ENCODE measurements around the gene ANP32B. TPM values are rescaled to one million over a fixed set of nuclear protein-coding genes. Genes with fewer than 3 reads are reported as not detected.
A peak's percentile ranks its signal among the peaks of the same experiment; 100 is the strongest.
"Not testable (repeated sequence)": the region's sequence is repeated elsewhere in the genome, so short reads cannot be mapped to it uniquely, and the experiment has no call there.

The ANP32B gene
- total RNA-seq, 1 donor from 2014 or later = 19.6 TPM

GRCh38 chr9:97975376-97975775 lies 7.8 kb upstream of the ANP32B start:
- no peak overlapping the region for H3K27ac Mint-ChIP-seq
- H3K4me2 ChIP-seq = no peak overlapping the region
- peaks cover 10% of the 10 kb centered on the region for H3K4me1 Mint-ChIP-seq
- H3K4me3 ChIP-seq = no peak overlapping the region
- TF ChIP-seq EZH2 (IDR thresholded peaks at IDR 0.05) = no peak
- no peak for TF ChIP-seq EZH2phosphoT487 (IDR thresholded peaks at IDR 0.05)
- TF ChIP-seq CTCF (IDR thresholded peaks at IDR 0.05) = no peak
- H3F3A ChIP-seq (ENCODE audit: low read depth) = no peaks in the 10 kb centered on the region
- no peaks in the 10 kb centered on the region for H3K9me3 ChIP-seq (ENCODE audit: low read depth)
- no peak overlapping the region for H2AFZ ChIP-seq (replicated peaks)
- H3K27ac ChIP-seq = no peak overlapping the region
- H4K20me1 ChIP-seq (ENCODE audit: low read depth) = no peaks in the 10 kb centered on the region
- H3K4me1 ChIP-seq = no peaks in the 10 kb centered on the region
- H3K27me3 Mint-ChIP-seq (ENCODE audit: insufficient read depth, low read depth) = peaks cover 8% of the 10 kb centered on the region
- no peaks in the 10 kb centered on the region for H3K36me3 Mint-ChIP-seq
- H3K79me2 ChIP-seq (ENCODE audit: low read depth) = no peaks in the 10 kb centered on the region
- DNase-seq (ENCODE audit: low spot score) = no peak
- H3K36me3 ChIP-seq = no peaks in the 10 kb centered on the region
- peaks cover 8% of the 10 kb centered on the region for H3K9me3 Mint-ChIP-seq
- peaks cover 100% of the 10 kb centered on the region for H3K27me3 ChIP-seq
- H3K9ac ChIP-seq = no peak overlapping the region
- H3K4me3 Mint-ChIP-seq = no peak overlapping the region

- peaks cover 100% of the 10 kb centered on the region for H3K27me3 ChIP-seq
- H3K4me1 ChIP-seq; H2AFZ ChIP-seq (replicated peaks); H3K4me3 ChIP-seq; H3K36me3 Mint-ChIP-seq; H3K4me2 ChIP-seq; H4K20me1 ChIP-seq (ENCODE audit: low read depth); H3K9me3 ChIP-seq (ENCODE audit: low read depth); DNase-seq (ENCODE audit: low spot score); H3F3A ChIP-seq (ENCODE audit: low read depth); H3K4me3 Mint-ChIP-seq; H3K79me2 ChIP-seq (ENCODE audit: low read depth); H3K27ac ChIP-seq; H3K9ac ChIP-seq; H3K27ac Mint-ChIP-seq; H3K36me3 ChIP-seq; H3K9me3 Mint-ChIP-seq: not testable (repeated sequence)
- peaks cover 10% of the 10 kb centered on the region for H3K27me3 Mint-ChIP-seq (ENCODE audit: insufficient read depth, low read depth)
- peaks cover 23% of the 10 kb centered on the region for H3K4me1 Mint-ChIP-seq
Measured at GRCh38 chr9:97976633-97977032, 6.5 kb upstream of the ANP32B start.

- Mint-ChIP-seq H3K9me3 (peaks cover 8% of the 10 kb centered on the region), H3K27ac (no peak overlapping the region), H3K4me1 (peaks cover 31% of the 10 kb centered on the region), H3K4me3 (no peak overlapping the region), H3K27me3 (ENCODE audit: insufficient read depth, low read depth) (peaks cover 11% of the 10 kb centered on the region), H3K36me3 (no peaks in the 10 kb centered on the region)
- no peak overlapping the region for H2AFZ ChIP-seq (replicated peaks)
- peaks cover 15% of the 10 kb centered on the region for H4K20me1 ChIP-seq (ENCODE audit: low read depth)
- H3K36me3 ChIP-seq = no peaks in the 10 kb centered on the region
- DNase-seq (ENCODE audit: low spot score) = no peak
- peaks cover 94% of the 10 kb centered on the region for H3K27me3 ChIP-seq
- H3K4me2 ChIP-seq = no peak overlapping the region
- H3K27ac ChIP-seq = no peak overlapping the region
- peaks cover 7% of the 10 kb centered on the region for H3K4me1 ChIP-seq
- H3K79me2 ChIP-seq (ENCODE audit: low read depth) = peaks cover 3% of the 10 kb centered on the region
- peaks cover 18% of the 10 kb centered on the region for H3F3A ChIP-seq (ENCODE audit: low read depth)
- no peak overlapping the region for H3K9ac ChIP-seq
- H3K9me3 ChIP-seq (ENCODE audit: low read depth) = no peaks in the 10 kb centered on the region
- TF ChIP-seq EZH2phosphoT487 (IDR thresholded peaks at IDR 0.05) (peak; percentile 32), CTCF (IDR thresholded peaks at IDR 0.05) (no peak)
- no peak overlapping the region for H3K4me3 ChIP-seq
Measured at GRCh38 chr9:97978371-97979130, 4.6 kb upstream of the ANP32B start.

- H3K27ac Mint-ChIP-seq = no peak overlapping the region
Measured at GRCh38 chr9:97979788-97980478, 3.2 kb upstream of the ANP32B start.

More at GRCh38 chr9:97979788-97980478, 3.2 kb upstream of the ANP32B start:
- H3K27ac ChIP-seq = no peak overlapping the region
- Mint-ChIP-seq H3K27me3 (ENCODE audit: insufficient read depth, low read depth) (peaks cover 9% of the 10 kb centered on the region), H3K4me1 (peaks cover 31% of the 10 kb centered on the region), H3K9me3 (peaks cover 6% of the 10 kb centered on the region), H3K36me3 (no peaks in the 10 kb centered on the region), H3K4me3 (no peak overlapping the region)
- H3F3A ChIP-seq (ENCODE audit: low read depth) = peaks cover 18% of the 10 kb centered on the region
- no peaks in the 10 kb centered on the region for H3K9me3 ChIP-seq (ENCODE audit: low read depth)
- H3K36me3 ChIP-seq = no peaks in the 10 kb centered on the region
- peaks cover 7% of the 10 kb centered on the region for H3K4me1 ChIP-seq
- TF ChIP-seq CTCF (IDR thresholded peaks at IDR 0.05) = no peak
- no peak for TF ChIP-seq EZH2 (IDR thresholded peaks at IDR 0.05)
- TF ChIP-seq EZH2phosphoT487 (IDR thresholded peaks at IDR 0.05) = no peak
- H3K79me2 ChIP-seq (ENCODE audit: low read depth) = peaks cover 17% of the 10 kb centered on the region
- peaks cover 15% of the 10 kb centered on the region for H4K20me1 ChIP-seq (ENCODE audit: low read depth)
- DNase-seq (ENCODE audit: low spot score) = no peak
- H2AFZ ChIP-seq (replicated peaks) = no peak overlapping the region
- H3K4me3 ChIP-seq = no peak overlapping the region
- no peak overlapping the region for H3K9ac ChIP-seq
- H3K4me2 ChIP-seq = no peak overlapping the region
- H3K27me3 ChIP-seq = peaks cover 85% of the 10 kb centered on the region
